HepG2 (cell line): ENCODE data around the gene SLC12A1. TPM values are rescaled to one million over a fixed set of nuclear protein-coding genes. Genes with fewer than 3 reads are reported as not detected.

Source experiments
- ATAC-seq: fragments of 200-7000 bp; cut with Tn5 transposase; 3 replicates; pipeline ENCODE4 v1.9.1; 2020; ENCODE audit warnings: mild to moderate bottlenecking, moderate library complexity
- BruUV-seq: library from RNA; stranded (reverse); fragments of 400-500 nt; replicated peaks from 2 replicates; lab custom pipeline; 2021; lab: Mats Ljungman, UMichigan
- CTCF ChIA-PET: fragments of 300-600 bp; formaldehyde crosslinking; extraction: SDS; loops from one replicate; lab custom pipeline; 2021; ENCODE audit warnings: low total read pairs, inconsistent platforms, low intra/inter-chr PET ratio; lab: Yijun Ruan, JAX
- POLR2A ChIA-PET: fragments of 350-600 bp; sonication (Branson Sonifier 250); formaldehyde crosslinking; loops from one replicate; lab custom pipeline; 2020; ENCODE audit warnings: antibody characterized with exemption, inconsistent platforms; lab: Yijun Ruan, JAX
- DNase-seq: peaks from one replicate; pipeline ENCODE4 v3.0.0-alpha.2; 2015; ENCODE audit warnings: low spot score
- FAIRE-seq: peaks from 3 replicates; lab custom pipeline; 2011; peaks lifted over from hg19 to GRCh38; lab: Jason Lieb, UNC
- H2AFZ ChIP-seq: one replicate; pipeline ENCODE4 v1.6.1; 2011; ENCODE audit warnings: low read length, inconsistent platforms
- H3K27ac ChIP-seq: fragments of 300-600 bp; 3 replicates; pipeline ENCODE4 v1.8.0; 2011; ENCODE audit warnings: mixed run types, mild to moderate bottlenecking, mixed read lengths, low read length, inconsistent platforms; ENCODE audit not compliant: insufficient read depth; ENCODE audit errors: extremely low read length
- H3K27me3 ChIP-seq, 2 experiments: fragments of 200-600 bp in 1 of 2; 2 replicates in 1 of 2; 3 replicates in 1 of 2; pipeline versions ENCODE4 v1.6.0 to v1.8.0; 2011; ENCODE audit warnings: low read length in 2 of 2, mild to moderate bottlenecking in 2 of 2, moderate library complexity in 2 of 2, inconsistent platforms in 1 of 2; ENCODE audit not compliant: insufficient read depth in 2 of 2, control insufficient read depth in 1 of 2
- H3K36me3 ChIP-seq, 2 experiments: fragments of 200-600 bp in 1 of 2; replicated peaks in 1 of 2; 2 replicates in 1 of 2; 3 replicates in 1 of 2; pipeline versions ENCODE4 v1.5.1 to v1.8.0; 2011; ENCODE audit warnings: low read length in 2 of 2, inconsistent platforms in 1 of 2; ENCODE audit not compliant: insufficient read depth in 2 of 2, control insufficient read depth in 1 of 2
- H3K4me1 ChIP-seq: 2 replicates; pipeline ENCODE4 v1.5.1; 2012; ENCODE audit warnings: low read length, inconsistent platforms; ENCODE audit not compliant: insufficient read depth
- H3K4me2 ChIP-seq: 2 replicates; pipeline ENCODE4 v1.6.0; 2011; ENCODE audit warnings: low read depth, low read length, inconsistent platforms
- H3K4me3 ChIP-seq, 3 experiments: fragments of 200-600 bp in 1 of 3; sonication (generic), shearing (Covaris generic) in 1 of 3; replicated peaks in 1 of 3; 2 replicates each; pipeline ENCODE4 v1.5.1; 2011 to 2016; ENCODE audit warnings: low read length in 3 of 3, inconsistent platforms in 2 of 3, low read depth in 2 of 3, mild to moderate bottlenecking in 2 of 3, control low read depth in 1 of 3, mixed read lengths in 1 of 3; ENCODE audit not compliant: insufficient read depth in 1 of 3
- H3K79me2 ChIP-seq: one replicate; pipeline ENCODE4 v1.6.1; 2011; ENCODE audit warnings: low read length, inconsistent platforms; ENCODE audit not compliant: insufficient read depth
- H3K9ac ChIP-seq: 2 replicates; pipeline ENCODE4 v1.6.0; 2011; ENCODE audit warnings: mild to moderate bottlenecking, low read depth, low read length, inconsistent platforms; ENCODE audit not compliant: insufficient read depth
- H3K9me3 ChIP-seq: 2 replicates; pipeline ENCODE4 v1.5.1; 2012; ENCODE audit warnings: mild to moderate bottlenecking, low read length
- H4K20me1 ChIP-seq: 2 replicates; pipeline ENCODE4 v1.6.0; 2011; ENCODE audit warnings: inconsistent platforms, mild to moderate bottlenecking, low read length, moderate library complexity; ENCODE audit not compliant: insufficient read depth
- MED13 ChIP-seq: sonication (generic); formaldehyde crosslinking; IDR thresholded peaks from 2 replicates; pipeline ENCODE4 v1.5.0; 2020; ENCODE audit warnings: missing genetic modification reagents
- ZFP41 ChIP-seq: sonication (generic); formaldehyde crosslinking; IDR thresholded peaks from 2 replicates; pipeline ENCODE4 v1.4.0; 2020; ENCODE audit warnings: mild to moderate bottlenecking, missing genetic modification reagents, borderline replicate concordance
- ZSCAN31 ChIP-seq: sonication (generic); formaldehyde crosslinking; IDR thresholded peaks from 2 replicates; pipeline ENCODE4 v1.5.0; 2020; ENCODE audit warnings: low read depth, mild to moderate bottlenecking, missing genetic modification reagents
- WGBS: methylation state at CpG from one replicate; pipeline ENCODE4 v1.1.6; 2017; ENCODE audit warnings: low lambda C conversion rate; 5-methylcytosine and 5-hydroxymethylcytosine counted together
- in situ Hi-C: cut with HindIII; loops from 2 replicates; pipeline ENCODE4 v1.10.0; 2017; ENCODE audit warnings: low pct_unique_long_range_greater_than_20kb; ENCODE audit not compliant: extremely low pct_ligation_motif_present
- intact Hi-C: fragments of 100-400 bp; cut with micrococcal nuclease; formaldehyde crosslinking; loops from one replicate; pipeline ENCODE4 v1.10.0; 2022; ENCODE audit not compliant: unreplicated experiment
- polyA plus RNA-seq, 8 experiments: library from polyadenylated mRNA; depleted of rRNA in 3 of 8; stranded (reverse) in 7 of 8; unstranded in 1 of 8; fragments of >200 nt; fragmentation: Illumina TruSeq in 4 of 8; extraction: Trizol in 4 of 8; gene quantifications; 2 replicates each; pipeline versions ENCODE4 v1.2.1 to v1.2.3, GENCODE V29; 2011 to 2016; ENCODE audit warnings: low read depth in 4 of 8, missing spikeins in 1 of 8, mixed read lengths in 1 of 8; ENCODE audit not compliant: insufficient read depth in 1 of 8
- total RNA-seq, 5 experiments: library from RNA; depleted of rRNA; stranded (reverse); fragments of >200 nt; fragmentation: Illumina TruSeq; extraction: Trizol; gene quantifications; 2 replicates each; pipeline ENCODE4 v1.2.3, GENCODE V29; 2016; ENCODE audit warnings: low read depth in 1 of 5
- TF ChIP-seq, protein P1 (sequence below): sonication (generic); formaldehyde crosslinking; IDR thresholded peaks from 2 replicates; pipeline ENCODE4 v1.4.0; 2020; ENCODE audit warnings: missing genetic modification reagents, mild to moderate bottlenecking, borderline replicate concordance
- TF ChIP-seq, protein P2 (sequence below): sonication (generic); formaldehyde crosslinking; IDR thresholded peaks from 2 replicates; pipeline ENCODE4 v1.9.0; 2022; ENCODE audit warnings: missing genetic modification reagents, mild to moderate bottlenecking, borderline replicate concordance

The SLC12A1 gene
- total and polyA plus RNA-seq, 2 of the 13 experiments (the other 11 are each of a cell fraction or from before 2014, with no cell fraction given), result not detected

DNA sequence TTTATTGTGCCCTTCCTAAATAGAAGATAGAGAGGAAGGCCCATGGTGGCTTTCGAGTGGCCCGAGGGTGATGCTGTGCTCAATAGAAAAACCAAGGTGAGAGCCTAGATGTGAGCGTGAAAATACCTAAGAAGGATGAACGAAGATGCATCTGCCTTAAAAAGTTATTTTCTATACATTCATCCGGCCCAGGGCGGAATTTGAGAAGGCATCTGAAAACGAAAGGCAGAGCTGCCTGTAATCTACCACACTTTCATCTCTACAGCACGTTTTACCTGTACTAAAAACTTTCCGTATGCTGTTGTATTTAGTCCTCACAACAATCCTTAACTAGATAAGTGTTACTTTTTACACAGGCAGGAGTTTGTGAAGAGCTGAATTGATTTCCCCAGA, 126.5 kb downstream of the SLC12A1 start:
- H3K27ac ChIP-seq, result peak overlapping the region; percentile 71
- ChIA-PET CTCF (no interaction called here), POLR2A (interaction anchor here (0.8 kb wide), 1 partner anchor 23 kb away, joined by 3 read pairs; no protein-coding TSS in a partner anchor)
- intact Hi-C loops, result no loop called here
- H3K9ac ChIP-seq, result peak overlapping the region; percentile 70
- no peaks in the 10 kb centered on the region; a peak in 1 of 5 replicates for H3K27me3 ChIP-seq
- WGBS, result 7% methylated on average over 9 of the region's 9 CpGs
- H2AFZ ChIP-seq, result no peak overlapping the region
- no peak for DNase-seq
- H3K4me1 ChIP-seq, result peaks cover 38% of the 10 kb centered on the region
- TSS peak; percentile 67 for BruUV-seq
- peaks cover 5% of the 10 kb centered on the region for H3K79me2 ChIP-seq
- no peak for ATAC-seq
- peaks cover 0 to 19% of the 10 kb centered on the region in 2 experiments; a peak in 4 of 5 replicates for H3K36me3 ChIP-seq
- no peaks in the 10 kb centered on the region for H3K9me3 ChIP-seq
- TF ChIP-seq ZSCAN31 (CRISPR knock-in tag) (0 out of 2 replicates have a peak, but pooled peaks have one; percentile 7), ZFP41 (no peak), MED13 (CRISPR knock-in tag) (no peak)
- TF ChIP-seq, protein P1, sequence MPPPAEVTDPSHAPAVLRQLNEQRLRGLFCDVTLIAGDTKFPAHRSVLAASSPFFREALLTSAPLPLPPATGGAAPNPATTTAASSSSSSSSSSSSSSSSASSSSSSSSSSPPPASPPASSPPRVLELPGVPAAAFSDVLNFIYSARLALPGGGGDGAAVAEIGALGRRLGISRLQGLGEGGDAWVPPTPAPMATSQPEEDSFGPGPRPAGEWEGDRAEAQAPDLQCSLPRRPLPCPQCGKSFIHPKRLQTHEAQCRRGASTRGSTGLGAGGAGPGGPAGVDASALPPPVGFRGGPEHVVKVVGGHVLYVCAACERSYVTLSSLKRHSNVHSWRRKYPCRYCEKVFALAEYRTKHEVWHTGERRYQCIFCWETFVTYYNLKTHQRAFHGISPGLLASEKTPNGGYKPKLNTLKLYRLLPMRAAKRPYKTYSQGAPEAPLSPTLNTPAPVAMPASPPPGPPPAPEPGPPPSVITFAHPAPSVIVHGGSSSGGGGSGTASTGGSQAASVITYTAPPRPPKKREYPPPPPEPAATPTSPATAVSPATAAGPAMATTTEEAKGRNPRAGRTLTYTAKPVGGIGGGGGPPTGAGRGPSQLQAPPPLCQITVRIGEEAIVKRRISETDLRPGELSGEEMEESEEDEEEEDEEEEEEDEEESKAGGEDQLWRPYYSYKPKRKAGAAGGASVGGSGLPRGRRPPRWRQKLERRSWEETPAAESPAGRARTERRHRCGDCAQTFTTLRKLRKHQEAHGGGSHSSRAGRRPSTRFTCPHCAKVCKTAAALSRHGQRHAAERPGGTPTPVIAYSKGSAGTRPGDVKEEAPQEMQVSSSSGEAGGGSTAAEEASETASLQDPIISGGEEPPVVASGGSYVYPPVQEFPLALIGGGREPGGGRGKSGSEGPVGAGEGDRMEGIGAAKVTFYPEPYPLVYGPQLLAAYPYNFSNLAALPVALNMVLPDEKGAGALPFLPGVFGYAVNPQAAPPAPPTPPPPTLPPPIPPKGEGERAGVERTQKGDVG (CRISPR knock-in tag), result no peak
- TF ChIP-seq, protein P2, sequence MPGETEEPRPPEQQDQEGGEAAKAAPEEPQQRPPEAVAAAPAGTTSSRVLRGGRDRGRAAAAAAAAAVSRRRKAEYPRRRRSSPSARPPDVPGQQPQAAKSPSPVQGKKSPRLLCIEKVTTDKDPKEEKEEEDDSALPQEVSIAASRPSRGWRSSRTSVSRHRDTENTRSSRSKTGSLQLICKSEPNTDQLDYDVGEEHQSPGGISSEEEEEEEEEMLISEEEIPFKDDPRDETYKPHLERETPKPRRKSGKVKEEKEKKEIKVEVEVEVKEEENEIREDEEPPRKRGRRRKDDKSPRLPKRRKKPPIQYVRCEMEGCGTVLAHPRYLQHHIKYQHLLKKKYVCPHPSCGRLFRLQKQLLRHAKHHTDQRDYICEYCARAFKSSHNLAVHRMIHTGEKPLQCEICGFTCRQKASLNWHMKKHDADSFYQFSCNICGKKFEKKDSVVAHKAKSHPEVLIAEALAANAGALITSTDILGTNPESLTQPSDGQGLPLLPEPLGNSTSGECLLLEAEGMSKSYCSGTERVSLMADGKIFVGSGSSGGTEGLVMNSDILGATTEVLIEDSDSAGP (CRISPR knock-in tag), result no peak
- TF ChIP-seq, all 625 proteins: peak for 1
- Histone ChIP-seq H3K4me2 (peak overlapping the region; percentile 78), H4K20me1 (no peaks in the 10 kb centered on the region), H3K4me3 (peak overlapping the region; percentile 77 to 86 (median 78))
- in situ Hi-C loops, result no loop called here
- no peak for FAIRE-seq
